GM19455 (cell line): Measurements from ENCODE around the gene IFNA5.

ENCODE experiments used
- ATAC-seq: cut with Tn5 transposase; IDR thresholded peaks from one replicate; pipeline ENCODE4 v1.9.1; 2021; ENCODE audit not compliant: unreplicated experiment

The IFNA5 gene

GRCh38 chr9:21305213-21305612, at the start of gene IFNA5:
TSS of gene IFNA5 (minus strand) at chr9:21305313. CDS start at chr9:21305256, 57 bp downstream.
- no peak for ATAC-seq

- no peak for ATAC-seq
These were observed 45.7 kb upstream of the IFNA5 start, which contains the start of gene IFNA6 for GRCh38 chr9:21350787-21351186. TSS of gene IFNA6 (minus strand) at chr9:21350887. CDS start at chr9:21350887, 0 bp downstream.

GRCh38 chr9:21348430-21348970, 43.4 kb upstream of the IFNA5 start:
- ATAC-seq = no peak

- no peak for ATAC-seq
These were observed 35.6 kb upstream of the IFNA5 start for GRCh38 chr9:21340735-21341134.

- no peak for ATAC-seq
These were observed 31.3 kb upstream of the IFNA5 start for GRCh38 chr9:21336457-21336856.

- peak; percentile 88 for ATAC-seq
These were observed 29.9 kb upstream of the IFNA5 start, which contains the start of gene KLHL9 for GRCh38 chr9:21334701-21335632. TSS of gene KLHL9 (minus strand) at chr9:21335404. CDS start at chr9:21334859, 545 bp downstream.

GRCh38 chr9:21333226-21333625, 28.1 kb upstream of the IFNA5 start:
- no peak for ATAC-seq

GRCh38 chr9:21331676-21332402, 26.7 kb upstream of the IFNA5 start:
- ATAC-seq = no peak

- peak; percentile 79 for ATAC-seq
These were observed 21.5 kb upstream of the IFNA5 start for GRCh38 chr9:21326526-21327139.

GRCh38 chr9:21324047-21324446, 18.9 kb upstream of the IFNA5 start:
- no peak for ATAC-seq

- no peak for ATAC-seq
These were observed 17.9 kb upstream of the IFNA5 start for GRCh38 chr9:21322911-21323461.

- ATAC-seq = no peak
These were observed 15.4 kb upstream of the IFNA5 start for GRCh38 chr9:21320465-21320864.

GRCh38 chr9:21317956-21318923, 13.1 kb upstream of the IFNA5 start:
- ATAC-seq = no peak

- ATAC-seq = no peak
These were observed 11.7 kb upstream of the IFNA5 start for GRCh38 chr9:21316860-21317259.

GRCh38 chr9:21316032-21316842, 11.1 kb upstream of the IFNA5 start:
- no peak for ATAC-seq

GRCh38 chr9:21314152-21314551, 9.0 kb upstream of the IFNA5 start:
- no peak for ATAC-seq

- ATAC-seq = no peak
These were observed 6.8 kb upstream of the IFNA5 start for GRCh38 chr9:21311889-21312288.

GRCh38 chr9:21295992-21296391, 9.1 kb downstream of the IFNA5 start:
- no peak for ATAC-seq
